ENCODE data around the gene EIF3F. TPM values are rescaled to one million over a fixed set of nuclear protein-coding genes. Genes with fewer than 3 reads are reported as not detected.

The EIF3F gene
- total RNA-seq, 1 experiment from 2014 or later: 309 TPM

- H3K4me3 Mint-ChIP-seq (ENCODE audit: unreplicated experiment): no peak overlapping the region
- H3K4me1 Mint-ChIP-seq (ENCODE audit: insufficient read depth, unreplicated experiment): no peaks in the 10 kb centered on the region
- no peak for TF ChIP-seq CTCF (IDR thresholded peaks at IDR 0.05; ENCODE audit: unreplicated experiment)
- ChIA-PET CTCF (interaction anchor here (0.8 to 19.9 kb wide), 3 partner anchors 8 to 148 kb away, joined by 4 to 786 read pairs (median 5); no protein-coding TSS in a partner anchor), POLR2A (no interaction called here)
- BruUV-seq (replicated peaks): no TSS peak
- DNase-seq (ENCODE audit: unreplicated experiment): no peak
- H3K27me3 Mint-ChIP-seq (ENCODE audit: insufficient read depth, unreplicated experiment): peaks cover 53% of the 10 kb centered on the region
- intact Hi-C loops (cut with micrococcal nuclease): no loop called here
- peaks cover 6% of the 10 kb centered on the region for H3K36me3 Mint-ChIP-seq (ENCODE audit: insufficient read depth, unreplicated experiment)
- H3K9me3 Mint-ChIP-seq (ENCODE audit: unreplicated experiment): no peaks in the 10 kb centered on the region
- no peak overlapping the region for H3K27ac Mint-ChIP-seq (ENCODE audit: low read depth, unreplicated experiment)
Observed at GRCh38 chr11:8040921-8041285, 53.8 kb downstream of the EIF3F start.

GRCh38 chr11:8041576-8041975 is 54.4 kb downstream of the EIF3F start:
- no TSS peak for BruUV-seq (replicated peaks)
- peaks cover 6% of the 10 kb centered on the region for H3K36me3 Mint-ChIP-seq (ENCODE audit: insufficient read depth, unreplicated experiment)
- no peak for DNase-seq (ENCODE audit: unreplicated experiment)
- no peaks in the 10 kb centered on the region for H3K4me1 Mint-ChIP-seq (ENCODE audit: insufficient read depth, unreplicated experiment)
- H3K27me3 Mint-ChIP-seq (ENCODE audit: insufficient read depth, unreplicated experiment): peaks cover 59% of the 10 kb centered on the region
- ChIA-PET POLR2A (no interaction called here), CTCF (interaction anchor here (0.8 to 19.9 kb wide), 2 partner anchors 8 to 54 kb away, joined by 5 to 786 read pairs; no protein-coding TSS in a partner anchor)
- TF ChIP-seq CTCF (IDR thresholded peaks at IDR 0.05; ENCODE audit: unreplicated experiment): no peak
- intact Hi-C loops (cut with micrococcal nuclease): no loop called here
- H3K27ac Mint-ChIP-seq (ENCODE audit: low read depth, unreplicated experiment): no peak overlapping the region
- no peak overlapping the region for H3K4me3 Mint-ChIP-seq (ENCODE audit: unreplicated experiment)
- H3K9me3 Mint-ChIP-seq (ENCODE audit: unreplicated experiment): no peaks in the 10 kb centered on the region

- no TSS peak for BruUV-seq (replicated peaks)
- CTCF ChIA-PET: interaction anchor here (2.0 to 19.9 kb wide), 3 partner anchors 10 to 52 kb away, joined by 7 to 786 read pairs (median 17); no protein-coding TSS in a partner anchor
- POLR2A ChIA-PET: interaction anchor here (0.7 kb wide), 1 partner anchor 25 kb away, joined by 3 read pairs; no protein-coding TSS in a partner anchor
- Mint-ChIP-seq H3K4me1 (ENCODE audit: insufficient read depth, unreplicated experiment) (no peaks in the 10 kb centered on the region), H3K27me3 (ENCODE audit: insufficient read depth, unreplicated experiment) (peaks cover 57% of the 10 kb centered on the region), H3K27ac (ENCODE audit: low read depth, unreplicated experiment) (no peak overlapping the region), H3K36me3 (ENCODE audit: insufficient read depth, unreplicated experiment) (no peaks in the 10 kb centered on the region), H3K9me3 (ENCODE audit: unreplicated experiment) (no peaks in the 10 kb centered on the region), H3K4me3 (ENCODE audit: unreplicated experiment) (no peak overlapping the region)
- TF ChIP-seq CTCF (IDR thresholded peaks at IDR 0.05; ENCODE audit: unreplicated experiment): no peak
- DNase-seq (ENCODE audit: unreplicated experiment): no peak
- intact Hi-C loops (cut with micrococcal nuclease): no loop called here
Observed at GRCh38 chr11:8043756-8044155, 56.6 kb downstream of the EIF3F start.

GRCh38 chr11:8045839-8046238 is 58.7 kb downstream of the EIF3F start:
- Mint-ChIP-seq H3K27me3 (ENCODE audit: insufficient read depth, unreplicated experiment) (peaks cover 65% of the 10 kb centered on the region), H3K4me3 (ENCODE audit: unreplicated experiment) (no peak overlapping the region)

More at GRCh38 chr11:8045839-8046238, 58.7 kb downstream of the EIF3F start:
- H3K4me1 Mint-ChIP-seq (ENCODE audit: insufficient read depth, unreplicated experiment): no peaks in the 10 kb centered on the region
- ChIA-PET POLR2A (no interaction called here), CTCF (interaction anchor here (0.6 to 19.9 kb wide), 2 partner anchors 21 to 50 kb away, joined by 5 to 786 read pairs; no protein-coding TSS in a partner anchor)
- H3K9me3 Mint-ChIP-seq (ENCODE audit: unreplicated experiment): no peaks in the 10 kb centered on the region
- intact Hi-C loops (cut with micrococcal nuclease): no loop called here
- H3K27ac Mint-ChIP-seq (ENCODE audit: low read depth, unreplicated experiment): no peak overlapping the region
- no peak for DNase-seq (ENCODE audit: unreplicated experiment)
- TF ChIP-seq CTCF (IDR thresholded peaks at IDR 0.05; ENCODE audit: unreplicated experiment): no peak
- no TSS peak for BruUV-seq (replicated peaks)
- no peaks in the 10 kb centered on the region for H3K36me3 Mint-ChIP-seq (ENCODE audit: insufficient read depth, unreplicated experiment)

Data from MCF 10A (cell line).